Ovary (tissue), 3 donors: ENCODE results near the gene PDK4.

ENCODE experiments used
- CTCF ChIP-seq, 3 donors: fragments of 450-650 bp in 2 of 3; fragments of 200-600 bp in 1 of 3; IDR thresholded peaks; one replicate each; pipeline versions ENCODE4 v1.5.1 to v1.8.0; 2016 to 2022; ENCODE audit warnings: antibody characterized with exemption in 3 of 3, mild to moderate bottlenecking in 1 of 3
- EP300 ChIP-seq: sonication (generic); formaldehyde crosslinking; IDR thresholded peaks from one replicate; pipeline ENCODE4 v1.6.1; 2017; ENCODE audit warnings: antibody characterized with exemption
- POLR2A ChIP-seq: fragments of 450-650 bp; IDR thresholded peaks from one replicate; pipeline ENCODE4 v1.6.1; 2017; ENCODE audit warnings: antibody characterized with exemption, mild to moderate bottlenecking, moderate library complexity
- donor health status: DM: no; HTN: no; CAD: no.

DNA sequence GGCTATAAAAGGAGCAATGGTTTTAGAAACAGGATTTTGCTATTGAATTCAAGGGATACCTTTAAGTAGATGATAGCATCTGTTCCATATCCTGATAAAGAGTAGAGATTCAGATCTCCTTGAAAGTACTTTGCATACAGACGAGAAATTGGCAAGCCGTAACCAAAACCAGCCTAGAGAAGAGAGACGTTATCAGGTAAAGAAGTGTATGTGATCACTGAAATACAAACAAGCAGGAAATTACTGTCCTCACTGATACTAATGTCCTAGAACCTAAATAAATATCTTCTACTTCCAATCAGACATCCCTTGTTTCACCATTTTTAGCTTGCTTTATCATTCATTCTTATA lies 9.4 kb downstream of the PDK4 start:
- TF ChIP-seq CTCF (IDR thresholded peaks at IDR 0.05), result no peak
- TF ChIP-seq POLR2A, result no peak
- no peak for TF ChIP-seq EP300
